GM18907 (cell line): Measurements from ENCODE around the gene OR7C1.
"Not testable (repeated sequence)": the region's sequence is repeated elsewhere in the genome, so short reads cannot be mapped to it uniquely, and the experiment has no call there.

Source experiments
- ATAC-seq: cut with Tn5 transposase; IDR thresholded peaks from one replicate; pipeline ENCODE4 v1.9.1; 2021; ENCODE audit warnings: mild to moderate bottlenecking, moderate library complexity; ENCODE audit not compliant: unreplicated experiment

OR7C1 gene

GRCh38 chr19:14785102-14785793 is 49.7 kb downstream of the OR7C1 start:
- peak; percentile 38 for ATAC-seq

- peak; percentile 71 for ATAC-seq
These were observed 50.3 kb downstream of the OR7C1 start for GRCh38 chr19:14784730-14785101.

GRCh38 chr19:14783410-14783998 is 51.5 kb downstream of the OR7C1 start:
- not testable (repeated sequence) for ATAC-seq

GRCh38 chr19:14782626-14783409 is 52.2 kb downstream of the OR7C1 start:
- no peak for ATAC-seq

- ATAC-seq: not testable (repeated sequence)
These were observed 53.1 kb downstream of the OR7C1 start for GRCh38 chr19:14781713-14782536.

GRCh38 chr19:14780622-14781225 is 54.3 kb downstream of the OR7C1 start:
- ATAC-seq: not testable (repeated sequence)

GRCh38 chr19:14779151-14779550 is 55.8 kb downstream of the OR7C1 start:
- ATAC-seq: no peak

- ATAC-seq: not testable (repeated sequence)
These were observed 56.7 kb downstream of the OR7C1 start, which contains the start of gene ADGRE2 for GRCh38 chr19:14778110-14778845. Gene ADGRE2 (minus strand): TSS chr19:14778560. CDS start chr19:14776756, 1,804 bp downstream.

GRCh38 chr19:14777645-14778044 is 57.3 kb downstream of the OR7C1 start:
- not testable (repeated sequence) for ATAC-seq

GRCh38 chr19:14775869-14776586 is 59.0 kb downstream of the OR7C1 start:
- no peak for ATAC-seq

GRCh38 chr19:14775326-14775725 is 59.7 kb downstream of the OR7C1 start:
- ATAC-seq: not testable (repeated sequence)

- ATAC-seq: no peak
These were observed 60.6 kb downstream of the OR7C1 start for GRCh38 chr19:14774373-14774772.

- ATAC-seq: not testable (repeated sequence)
These were observed 61.3 kb downstream of the OR7C1 start for GRCh38 chr19:14773722-14774121.

- ATAC-seq: no peak
These were observed 62.0 kb downstream of the OR7C1 start for GRCh38 chr19:14772995-14773394.

GRCh38 chr19:14772467-14772866 is 62.5 kb downstream of the OR7C1 start:
- ATAC-seq: no peak

GRCh38 chr19:14770944-14771839 is 63.8 kb downstream of the OR7C1 start:
- ATAC-seq: no peak

GRCh38 chr19:14770136-14770535 is 64.8 kb downstream of the OR7C1 start:
- no peak for ATAC-seq

- ATAC-seq: no peak
These were observed 65.8 kb downstream of the OR7C1 start for GRCh38 chr19:14769201-14769600.
